A673 (cell line): ENCODE results near the gene ANKDD1B. TPM values are rescaled to one million over a fixed set of nuclear protein-coding genes. Genes with fewer than 3 reads are reported as not detected.

Experiments
- BruUV-seq: library from RNA; stranded (reverse); fragments of 400-500 nt; replicated peaks from 2 replicates; lab custom pipeline; 2021; lab: Mats Ljungman, UMichigan
- CTCF ChIA-PET: fragments of 300-600 bp; sonication (Branson Sonifier 250); formaldehyde crosslinking; loops from one replicate; lab custom pipeline; 2022; ENCODE audit warnings: antibody characterized with exemption; lab: Charles Lee
- POLR2A ChIA-PET: fragments of 300-600 bp; sonication (Branson Sonifier 250); formaldehyde crosslinking; loops from one replicate; lab custom pipeline; 2022; ENCODE audit warnings: antibody characterized with exemption; ENCODE audit not compliant: low non-redundant PET; lab: Charles Lee
- DNase-seq: peaks from one replicate; pipeline ENCODE4 v3.0.0-alpha.2; 2015; ENCODE audit warnings: low spot score
- H3K27ac ChIP-seq: fragments of 200-600 bp; sonication (generic); 2 replicates; pipeline ENCODE4 v1.5.1; 2016; ENCODE audit warnings: mixed run types, low read depth, mild to moderate bottlenecking, mixed read lengths, antibody characterized with exemption, low read length; ENCODE audit not compliant: poor library complexity, severe bottlenecking
- H3K27me3 ChIP-seq: fragments of 200-600 bp; sonication (generic); replicated peaks from 2 replicates; pipeline ENCODE4 v1.6.1; 2017; ENCODE audit warnings: mixed run types, low read depth, mild to moderate bottlenecking, mixed read lengths, antibody characterized with exemption, low read length; ENCODE audit not compliant: insufficient read depth, poor library complexity
- H3K36me3 ChIP-seq: fragments of 200-600 bp; sonication (generic); 2 replicates; pipeline ENCODE4 v1.6.1; 2016; ENCODE audit warnings: mixed run types, mild to moderate bottlenecking, mixed read lengths, antibody characterized with exemption, low read length; ENCODE audit not compliant: insufficient read depth, poor library complexity, severe bottlenecking
- H3K4me1 ChIP-seq: fragments of 200-600 bp; sonication (generic); 2 replicates; pipeline ENCODE4 v1.6.1; 2017; ENCODE audit warnings: mixed run types, mild to moderate bottlenecking, mixed read lengths, antibody characterized with exemption, low read length; ENCODE audit not compliant: insufficient read depth, poor library complexity, severe bottlenecking
- H3K4me3 ChIP-seq: fragments of 200-600 bp; sonication (generic); 2 replicates; pipeline ENCODE4 v1.5.1; 2016; ENCODE audit warnings: low read depth, mixed run types, mild to moderate bottlenecking, mixed read lengths, low read length; ENCODE audit not compliant: poor library complexity, severe bottlenecking
- H3K9me3 ChIP-seq: fragments of 200-600 bp; sonication (generic); 2 replicates; pipeline ENCODE4 v1.6.1; 2016; ENCODE audit warnings: mixed run types, low read depth, mild to moderate bottlenecking, mixed read lengths, antibody characterized with exemption, low read length; ENCODE audit not compliant: poor library complexity, severe bottlenecking
- CTCF ChIP-seq: fragments of 300-800, 200-600 bp; sonication (generic); conservative IDR thresholded peaks from 2 replicates; pipeline ENCODE4 v1.5.1; 2017; ENCODE audit warnings: low read depth, mild to moderate bottlenecking, antibody characterized with exemption, low read length, moderate library complexity, mixed read lengths
- EZH2 ChIP-seq: fragments of 200-600 bp; sonication (generic); IDR thresholded peaks from 2 replicates; pipeline ENCODE4 v1.6.1; 2017; ENCODE audit warnings: borderline replicate concordance, low read depth, mild to moderate bottlenecking, mixed read lengths, antibody characterized with exemption, low read length; ENCODE audit not compliant: poor library complexity, severe bottlenecking
- intact Hi-C: fragments of 100-400 bp; cut with micrococcal nuclease; formaldehyde crosslinking; loops from one replicate; pipeline ENCODE4 v1.10.0; 2022; ENCODE audit not compliant: unreplicated experiment
- total RNA-seq: library from RNA; stranded (reverse); gene quantifications from 2 replicates; pipeline ENCODE4 v1.2.3, GENCODE V29; 2021

Gene ANKDD1B
- total RNA-seq, 1 experiment from 2014 or later: not detected

DNA sequence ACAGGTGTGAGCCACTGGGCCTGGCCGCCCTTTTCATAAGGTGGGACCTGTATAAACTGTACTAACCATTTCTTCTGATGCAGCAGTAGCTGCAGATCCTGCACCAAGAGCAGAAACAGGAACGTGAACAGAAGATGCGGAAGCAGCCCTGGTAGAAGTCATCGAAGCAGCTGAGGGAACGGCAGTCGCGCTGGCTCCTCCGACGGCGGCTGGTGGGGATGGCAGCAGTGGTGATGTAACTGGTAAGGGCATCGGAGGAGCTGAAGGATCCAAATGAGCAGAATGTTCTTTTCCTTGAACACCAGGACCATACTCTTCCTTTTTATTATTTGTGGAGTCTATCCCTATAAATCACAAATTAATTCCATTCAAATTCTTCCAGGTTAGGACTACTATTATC is 73.9 kb downstream of the ANKDD1B start:
- Histone ChIP-seq H3K9me3 (no peaks in the 10 kb centered on the region), H3K4me1 (no peaks in the 10 kb centered on the region), H3K27me3 (no peaks in the 10 kb centered on the region), H3K4me3 (no peak overlapping the region), H3K36me3 (peaks cover 34% of the 10 kb centered on the region), H3K27ac (no peak overlapping the region)
- BruUV-seq: no TSS peak
- POLR2A ChIA-PET: no interaction called here
- CTCF ChIA-PET: no interaction called here
- no peak for DNase-seq
- TF ChIP-seq EZH2 (no peak), CTCF (no peak)
- intact Hi-C loops: loop anchor here (10.0 kb wide), 1 partner anchor 320 kb away; no protein-coding TSS in a partner anchor

- TF ChIP-seq EZH2: no peak
- H3K27ac ChIP-seq: no peak overlapping the region
- CTCF ChIA-PET: no interaction called here
These were observed 75.2 kb downstream of the ANKDD1B start for GRCh38 chr5:75686480-75686879.

DNA sequence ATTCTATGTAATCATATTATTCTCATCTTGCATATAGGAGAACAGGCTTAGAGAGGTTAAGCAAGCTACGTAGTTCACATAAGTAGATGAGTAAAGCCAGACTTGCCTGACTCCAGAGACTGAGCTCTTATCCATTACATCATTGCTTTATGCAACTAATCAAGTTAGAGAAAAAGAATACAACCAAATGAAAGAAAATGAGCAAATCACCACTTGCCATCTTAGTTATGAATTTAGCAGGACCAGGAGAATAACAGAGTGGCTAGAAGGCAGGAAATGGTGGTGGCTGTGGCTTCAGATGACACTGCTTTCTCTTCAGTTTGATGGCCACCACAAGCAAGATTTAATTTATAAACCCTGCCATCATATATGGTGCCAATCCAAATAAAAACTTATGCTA is 79.4 kb downstream of the ANKDD1B start:
- DNase-seq: no peak
- BruUV-seq: no TSS peak
- Histone ChIP-seq H3K4me3 (no peak overlapping the region), H3K4me1 (no peaks in the 10 kb centered on the region), H3K27ac (no peak overlapping the region), H3K27me3 (no peaks in the 10 kb centered on the region), H3K9me3 (no peaks in the 10 kb centered on the region), H3K36me3 (peaks cover 37% of the 10 kb centered on the region)
- CTCF ChIA-PET: no interaction called here
- intact Hi-C loops: no loop called here
- POLR2A ChIA-PET: no interaction called here
- no peak for TF ChIP-seq CTCF
- TF ChIP-seq EZH2: no peak

More at GRCh38 chr5:75686480-75686879, 75.2 kb downstream of the ANKDD1B start:
- no peak for DNase-seq
- peaks cover 34% of the 10 kb centered on the region for H3K36me3 ChIP-seq
- no peaks in the 10 kb centered on the region for H3K4me1 ChIP-seq
- H3K4me3 ChIP-seq: no peak overlapping the region
- intact Hi-C loops: loop anchor here (10.0 kb wide), 1 partner anchor 322 kb away; no protein-coding TSS in a partner anchor
- no peaks in the 10 kb centered on the region for H3K9me3 ChIP-seq
- BruUV-seq: no TSS peak
- H3K27me3 ChIP-seq: no peaks in the 10 kb centered on the region
- POLR2A ChIA-PET: no interaction called here

DNA sequence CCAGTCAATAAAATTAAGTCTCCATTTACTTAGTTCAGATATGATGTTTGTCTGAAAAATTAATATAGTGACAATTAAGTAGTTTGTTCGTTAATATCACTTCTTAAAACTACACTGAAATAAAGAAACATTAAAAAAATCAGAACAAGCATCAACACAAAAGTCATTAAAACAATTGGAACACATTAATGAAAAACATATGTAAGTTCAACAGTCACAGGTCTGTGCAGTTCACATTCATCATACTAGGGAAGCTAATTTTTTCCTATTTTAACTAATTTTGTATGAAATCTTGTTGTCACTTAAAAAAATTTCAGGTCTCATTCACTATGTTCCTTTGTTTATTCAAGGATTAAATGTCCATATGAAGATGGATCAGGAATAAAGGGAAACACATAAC is 83.5 kb downstream of the ANKDD1B start:
- POLR2A ChIA-PET: no interaction called here

More for the DNA sequence above, 83.5 kb downstream of the ANKDD1B start:
- BruUV-seq: no TSS peak
- TF ChIP-seq CTCF (no peak), EZH2 (no peak)
- Histone ChIP-seq H3K9me3 (no peaks in the 10 kb centered on the region), H3K27me3 (no peaks in the 10 kb centered on the region), H3K4me3 (no peak overlapping the region), H3K36me3 (peaks cover 13% of the 10 kb centered on the region), H3K27ac (no peak overlapping the region), H3K4me1 (no peaks in the 10 kb centered on the region)
- intact Hi-C loops: no loop called here
- CTCF ChIA-PET: no interaction called here
- DNase-seq: no peak
